Ectodermal cell (in vitro differentiated cells): ENCODE data around the gene PRSS36.

Experiments used
- H3K27ac ChIP-seq: 2 replicates; pipeline ENCODE4 v1.7.0; 2013; ENCODE audit warnings: mild to moderate bottlenecking, low read depth, low read length; ENCODE audit not compliant: insufficient read depth, poor library complexity, severe bottlenecking
- H3K27me3 ChIP-seq: 2 replicates; pipeline ENCODE4 v1.7.0; 2013; ENCODE audit warnings: mild to moderate bottlenecking, low read length; ENCODE audit not compliant: insufficient read depth, control insufficient read depth, poor library complexity, severe bottlenecking
- H3K36me3 ChIP-seq: one replicate; pipeline ENCODE4 v1.7.0; 2013; ENCODE audit warnings: low read length; ENCODE audit not compliant: control insufficient read depth, insufficient read depth
- H3K4me1 ChIP-seq: one replicate; pipeline ENCODE4 v1.7.0; 2013; ENCODE audit warnings: low read length; ENCODE audit not compliant: control insufficient read depth, insufficient read depth
- H3K4me3 ChIP-seq: 2 replicates; pipeline ENCODE4 v1.7.0; 2013; ENCODE audit warnings: low read depth, low read length, control low read depth; ENCODE audit not compliant: insufficient read depth
- H3K9me3 ChIP-seq: 2 replicates; pipeline ENCODE4 v1.7.0; 2013; ENCODE audit warnings: mild to moderate bottlenecking, low read length, moderate library complexity; ENCODE audit not compliant: control insufficient read depth
- WGBS, 2 experiments: methylation state at CpG; one replicate each; pipeline ENCODE4 v1.1.7; 2013; ENCODE audit warnings: missing lambda C conversion rate in 2 of 2; 5-methylcytosine and 5-hydroxymethylcytosine counted together

Gene PRSS36

DNA sequence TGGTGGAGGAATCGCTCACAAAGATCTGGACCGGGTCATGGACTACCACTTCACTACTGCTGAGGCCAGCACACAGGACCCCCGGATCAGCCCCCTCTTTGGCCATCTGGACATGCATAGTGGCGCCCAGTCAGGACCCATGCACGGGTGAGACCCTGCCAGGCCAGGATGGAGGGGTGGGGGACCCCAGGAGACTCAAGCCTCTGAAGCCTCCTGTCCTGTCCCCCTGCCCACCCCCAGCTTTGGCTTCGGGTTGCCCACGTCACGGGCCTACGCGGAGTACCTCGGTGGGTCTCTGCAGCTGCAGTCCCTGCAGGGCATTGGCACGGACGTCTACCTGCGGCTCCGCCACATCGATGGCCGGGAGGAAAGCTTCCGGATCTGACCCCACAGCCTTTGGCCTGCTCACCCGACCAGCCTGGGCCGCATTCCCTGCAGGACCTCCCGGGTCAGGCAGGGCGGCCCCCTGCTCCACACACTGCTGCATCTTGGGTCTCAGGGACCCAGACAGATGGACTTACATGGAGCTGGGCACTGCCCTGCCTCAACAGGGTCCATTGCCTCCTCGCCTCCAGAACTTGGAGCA is 37.9 kb downstream of the PRSS36 start:
- Histone ChIP-seq H3K4me1 (peaks cover 8% of the 10 kb centered on the region), H3K9me3 (no peaks in the 10 kb centered on the region), H3K36me3 (peaks cover 29% of the 10 kb centered on the region), H3K27ac (no peak overlapping the region), H3K4me3 (no peak overlapping the region), H3K27me3 (no peaks in the 10 kb centered on the region)
- WGBS, 2 experiments: 95 to 96% methylated on average over 23 of the region's 23 CpGs

DNA sequence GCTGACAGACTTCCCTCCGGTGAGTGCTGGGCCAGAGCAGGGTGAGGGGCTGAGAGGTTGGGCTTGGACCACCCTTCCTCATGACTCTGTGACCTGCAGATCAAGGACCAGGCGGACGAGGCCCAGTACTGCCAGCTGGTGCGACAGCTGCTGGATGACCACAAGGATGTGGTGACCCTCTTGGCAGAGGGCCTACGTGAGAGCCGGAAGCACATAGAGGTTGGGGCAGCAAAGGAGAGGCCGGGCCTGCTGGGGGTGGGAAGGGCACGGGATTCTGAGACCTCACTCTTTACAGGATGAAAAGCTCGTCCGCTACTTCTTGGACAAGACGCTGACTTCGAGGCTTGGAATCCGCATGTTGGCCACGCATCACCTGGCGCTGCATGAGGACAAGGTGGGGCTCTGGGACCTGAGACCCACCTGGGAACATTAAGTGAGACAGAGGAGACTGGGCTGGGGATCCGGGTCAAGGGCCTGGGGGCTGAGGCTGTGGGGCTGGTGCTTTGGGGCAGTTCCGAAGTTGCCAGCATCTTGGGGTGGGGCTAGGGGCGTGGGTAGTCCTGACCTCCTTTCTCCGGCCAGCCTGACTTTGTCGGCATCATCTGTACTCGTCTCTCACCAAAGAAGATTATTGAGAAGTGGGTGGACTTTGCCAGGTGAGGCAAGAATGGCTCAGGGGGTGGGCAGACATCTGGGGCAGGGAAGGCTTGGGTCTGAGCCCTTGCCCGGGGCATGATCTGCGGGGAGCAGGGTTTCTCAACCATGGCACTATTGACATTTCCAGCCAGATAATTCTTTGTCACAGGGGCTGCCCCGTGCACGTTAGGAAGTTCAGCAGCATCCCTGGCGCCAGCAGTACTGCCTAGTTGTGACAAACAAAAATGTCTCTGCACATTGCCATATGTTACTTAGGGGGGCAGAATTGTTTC is 39.5 kb downstream of the PRSS36 start:
- Histone ChIP-seq H3K4me1 (peaks cover 8% of the 10 kb centered on the region), H3K27ac (no peak overlapping the region), H3K36me3 (peaks cover 29% of the 10 kb centered on the region), H3K9me3 (no peaks in the 10 kb centered on the region), H3K27me3 (no peaks in the 10 kb centered on the region), H3K4me3 (no peak overlapping the region)
- WGBS, 2 experiments: 93 to 94% methylated on average over 26 of the region's 26 CpGs

DNA sequence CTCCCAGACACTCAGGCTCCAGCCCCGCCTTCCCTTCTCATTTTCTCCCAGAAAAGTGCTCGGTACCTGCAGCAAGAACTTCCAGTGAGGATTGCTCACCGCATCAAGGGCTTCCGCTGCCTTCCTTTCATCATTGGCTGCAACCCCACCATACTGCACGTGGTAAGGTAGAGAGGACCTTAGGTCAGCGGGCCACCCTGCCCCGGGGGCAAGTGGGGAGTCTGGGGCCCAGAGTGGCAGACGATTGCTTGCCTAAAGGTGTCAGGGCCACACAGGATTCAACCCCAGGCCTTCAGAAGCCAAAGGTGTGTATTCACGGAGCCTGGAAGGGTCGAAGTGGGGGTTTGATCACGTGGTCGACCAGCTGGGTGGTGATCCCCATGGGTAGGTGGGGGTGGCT is 40.2 kb downstream of the PRSS36 start:
- Histone ChIP-seq H3K36me3 (peaks cover 29% of the 10 kb centered on the region), H3K27ac (no peak overlapping the region), H3K27me3 (no peaks in the 10 kb centered on the region), H3K4me3 (no peak overlapping the region), H3K4me1 (peaks cover 8% of the 10 kb centered on the region), H3K9me3 (no peaks in the 10 kb centered on the region)
- 96 to 98% methylated on average over 12 of the region's 12 CpGs for WGBS, 2 experiments

DNA sequence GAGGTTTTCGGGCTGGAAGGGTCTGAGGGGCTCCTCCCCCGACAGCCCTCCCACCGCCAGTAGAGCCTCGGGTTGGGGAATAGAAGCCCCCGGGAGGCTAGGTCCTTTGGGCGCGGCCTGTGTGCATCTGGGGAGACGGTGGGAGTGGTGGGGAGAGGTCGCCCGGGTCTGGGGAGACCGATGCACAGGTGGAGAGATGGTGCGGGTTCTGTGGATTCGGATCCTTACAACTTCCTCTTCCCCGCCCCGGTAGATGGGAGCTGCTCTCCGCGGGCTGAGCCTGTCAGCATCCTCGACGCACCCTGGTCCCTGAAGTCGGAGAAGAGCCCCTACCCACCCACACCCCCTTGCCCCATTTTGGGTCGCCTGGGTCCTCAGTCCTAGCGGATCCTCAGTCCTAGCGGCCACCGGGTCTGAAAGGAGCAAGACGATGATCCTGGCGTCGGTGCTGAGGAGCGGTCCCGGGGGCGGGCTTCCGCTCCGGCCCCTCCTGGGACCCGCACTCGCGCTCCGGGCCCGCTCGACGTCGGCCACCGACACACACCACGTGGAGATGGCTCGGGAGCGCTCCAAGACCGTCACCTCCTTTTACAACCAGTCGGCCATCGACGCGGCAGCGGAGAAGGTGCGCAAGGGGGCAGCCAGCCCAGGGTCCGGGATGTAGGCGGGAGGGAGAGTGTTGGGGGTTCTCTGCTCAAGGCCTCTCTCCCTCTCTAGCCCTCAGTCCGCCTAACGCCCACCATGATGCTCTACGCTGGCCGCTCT is 40.9 kb downstream of the PRSS36 start:
- 65 to 67% methylated on average over 57 of the region's 57 CpGs for WGBS, 2 experiments
- H3K27ac ChIP-seq: no peak overlapping the region
- peak overlapping the region; percentile 99 for H3K4me3 ChIP-seq
- no peaks in the 10 kb centered on the region for H3K9me3 ChIP-seq
- H3K27me3 ChIP-seq: no peaks in the 10 kb centered on the region
- H3K36me3 ChIP-seq: peaks cover 29% of the 10 kb centered on the region
- H3K4me1 ChIP-seq: peaks cover 8% of the 10 kb centered on the region

DNA sequence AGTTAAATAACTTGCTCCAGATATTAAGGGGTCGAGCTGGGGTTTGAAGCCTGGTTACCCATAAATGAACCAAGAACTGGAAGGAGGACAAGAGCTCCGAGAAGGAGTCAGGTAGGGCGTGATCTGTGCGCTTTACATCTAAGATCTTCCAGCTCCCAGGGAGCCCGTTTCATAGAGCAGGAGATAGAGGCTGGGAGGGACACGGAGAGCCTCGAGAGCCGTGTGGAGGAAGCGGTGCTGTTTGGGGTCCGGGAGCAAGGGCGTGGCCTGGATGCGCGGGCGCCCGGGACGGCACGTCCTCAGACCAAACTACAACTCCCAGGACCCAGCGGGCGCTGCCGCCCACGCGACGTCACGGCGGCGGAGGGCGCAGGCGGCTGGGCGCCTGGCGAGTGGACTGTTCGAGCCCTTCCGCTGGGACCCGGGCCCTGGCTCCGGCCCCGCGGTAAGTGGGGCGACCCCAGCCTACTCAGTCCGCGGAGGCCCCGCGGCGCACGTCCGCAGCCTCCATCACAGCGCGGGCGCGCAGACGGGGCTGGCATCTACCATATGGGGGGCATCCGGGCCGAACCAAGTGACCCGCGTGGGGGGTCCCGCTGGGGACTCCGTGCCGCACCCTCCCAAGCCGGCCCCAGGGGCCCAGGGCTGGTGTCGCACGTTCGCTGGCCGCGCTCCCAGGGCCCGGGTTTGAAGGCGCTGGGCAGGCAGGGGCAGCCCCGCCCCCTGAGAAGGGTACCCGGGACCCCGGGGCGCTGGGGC is 41.7 kb downstream of the PRSS36 start, which contains the start of gene BCKDK:
Gene BCKDK (plus strand): TSS at position 352 of the 759 bp plus-strand sequence. CDS start 838 bp downstream, outside the sequence.
- Histone ChIP-seq H3K27ac (no peak within 1 kb of the TSS), H3K4me1 (peaks cover 8% of the 10 kb centered on the region), H3K9me3 (no peaks in the 10 kb centered on the region), H3K36me3 (peaks cover 29% of the 10 kb centered on the region), H3K27me3 (no peaks in the 10 kb centered on the region), H3K4me3 (peak within 1 kb of the TSS; percentile 99)
- WGBS, 2 experiments: 5% methylated on average over 68 of the region's 68 CpGs

DNA sequence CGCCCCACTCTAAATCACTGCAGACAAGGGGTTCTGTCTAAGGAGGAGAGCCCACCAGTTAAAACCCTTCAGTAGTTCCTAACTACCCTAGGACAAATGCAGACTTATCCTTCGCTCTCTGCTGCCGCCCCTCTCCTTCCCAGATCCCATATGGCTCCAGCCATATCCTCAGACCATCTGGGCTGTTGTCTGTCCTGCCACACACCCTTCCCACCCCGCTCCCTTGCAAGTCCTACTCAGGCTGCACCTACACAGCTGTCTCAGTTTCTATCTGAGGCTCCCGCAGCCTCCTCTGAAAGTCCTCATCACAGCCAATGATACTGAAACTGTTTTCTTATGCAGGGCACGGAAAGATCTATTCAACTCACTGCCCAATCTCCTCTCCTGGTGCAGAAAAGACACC is 42.4 kb downstream of the PRSS36 start:
- H3K4me3 ChIP-seq: no peak overlapping the region
- WGBS, 2 experiments: 89 to 90% methylated on average over 6 of the region's 6 CpGs
- no peaks in the 10 kb centered on the region for H3K9me3 ChIP-seq
- H3K27ac ChIP-seq: no peak overlapping the region
- no peaks in the 10 kb centered on the region for H3K27me3 ChIP-seq
- H3K4me1 ChIP-seq: peaks cover 8% of the 10 kb centered on the region
- H3K36me3 ChIP-seq: peaks cover 27% of the 10 kb centered on the region

DNA sequence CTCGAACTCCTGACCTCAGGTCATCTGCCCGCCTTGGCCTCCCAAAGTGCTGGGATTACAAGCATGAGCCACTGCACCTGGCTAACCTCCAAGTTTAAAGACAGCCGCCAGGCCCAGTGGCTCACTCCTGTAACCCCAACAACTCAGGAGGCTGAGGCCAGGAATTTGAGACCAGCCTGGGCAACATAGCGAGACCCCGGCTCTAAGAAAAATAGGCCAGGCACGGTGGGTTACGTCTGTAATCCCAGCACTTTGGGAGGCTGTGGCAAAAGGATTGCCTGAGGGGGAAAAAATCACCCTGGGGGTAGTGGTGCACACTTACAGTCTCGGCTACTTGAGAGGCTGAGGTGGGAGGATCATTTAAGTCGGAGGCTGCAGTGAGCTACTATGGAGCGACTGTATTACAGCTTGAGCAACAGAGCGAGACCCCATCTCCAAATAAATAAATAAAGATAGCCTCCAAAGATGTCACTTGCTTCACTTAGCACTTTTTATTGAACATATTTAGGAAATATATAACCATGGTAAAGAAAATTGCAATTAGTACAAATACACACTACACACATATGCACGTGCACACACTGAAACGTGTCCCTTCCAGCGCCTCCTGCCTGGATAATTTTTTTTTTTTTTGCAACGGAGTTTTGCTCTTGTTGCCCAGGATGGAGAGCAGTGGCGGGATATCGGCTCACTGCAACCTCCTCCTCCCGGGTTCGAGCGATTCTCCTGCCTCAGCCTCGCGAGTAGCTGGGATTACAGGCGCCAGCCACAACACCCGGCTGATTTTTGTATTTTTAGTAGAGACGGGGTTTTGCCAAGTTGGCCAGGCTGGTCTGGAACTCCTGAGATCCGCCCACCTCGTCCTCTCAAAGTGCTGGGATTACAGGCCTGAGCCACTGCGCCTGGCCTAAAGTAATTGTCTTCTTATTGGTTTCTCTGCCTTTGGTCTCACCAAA is 43.1 kb downstream of the PRSS36 start:
- Histone ChIP-seq H3K27ac (no peak overlapping the region), H3K27me3 (no peaks in the 10 kb centered on the region), H3K36me3 (peaks cover 20% of the 10 kb centered on the region), H3K9me3 (no peaks in the 10 kb centered on the region), H3K4me3 (no peak overlapping the region), H3K4me1 (peaks cover 8% of the 10 kb centered on the region)
- 93 to 95% methylated on average over 28 of the region's 28 CpGs for WGBS, 2 experiments

DNA sequence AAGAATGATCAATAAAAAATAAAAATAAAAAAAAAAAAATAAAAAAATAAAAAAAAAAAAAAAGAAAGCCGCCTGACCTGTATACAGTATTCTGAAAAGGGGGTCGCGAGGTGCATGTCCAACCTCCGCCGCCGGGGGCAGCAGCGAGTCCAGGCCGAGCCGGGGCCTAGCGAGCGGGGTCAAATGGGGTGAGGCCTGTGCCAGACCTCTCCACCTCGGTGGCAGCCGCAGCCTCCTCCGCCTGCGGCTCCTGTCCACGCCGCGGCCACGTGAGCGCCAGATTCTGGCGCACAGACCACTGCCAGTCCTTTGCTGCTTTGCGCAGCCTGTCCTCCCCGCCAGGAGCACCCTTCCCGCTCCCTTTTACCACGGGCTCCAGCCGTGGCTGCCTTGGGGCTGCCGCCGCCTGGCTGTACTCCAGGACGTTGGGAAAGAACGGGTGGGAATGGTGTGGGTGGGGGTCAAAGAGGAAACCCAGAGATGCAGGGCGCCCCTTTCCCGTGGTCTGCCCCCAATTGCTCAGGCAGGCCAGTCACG is 44.1 kb downstream of the PRSS36 start:
- Histone ChIP-seq H3K4me1 (peaks cover 8% of the 10 kb centered on the region), H3K4me3 (no peak overlapping the region), H3K36me3 (peaks cover 11% of the 10 kb centered on the region), H3K9me3 (no peaks in the 10 kb centered on the region), H3K27ac (no peak overlapping the region), H3K27me3 (no peaks in the 10 kb centered on the region)
- 43 to 46% methylated on average over 31 to 33 of the region's 33 CpGs for WGBS, 2 experiments
